ENCODE results near the gene PLCG2.
"Not testable (repeated sequence)": the region's sequence is repeated elsewhere in the genome, so short reads cannot be mapped to it uniquely, and the experiment has no call there.

The PLCG2 gene

DNA sequence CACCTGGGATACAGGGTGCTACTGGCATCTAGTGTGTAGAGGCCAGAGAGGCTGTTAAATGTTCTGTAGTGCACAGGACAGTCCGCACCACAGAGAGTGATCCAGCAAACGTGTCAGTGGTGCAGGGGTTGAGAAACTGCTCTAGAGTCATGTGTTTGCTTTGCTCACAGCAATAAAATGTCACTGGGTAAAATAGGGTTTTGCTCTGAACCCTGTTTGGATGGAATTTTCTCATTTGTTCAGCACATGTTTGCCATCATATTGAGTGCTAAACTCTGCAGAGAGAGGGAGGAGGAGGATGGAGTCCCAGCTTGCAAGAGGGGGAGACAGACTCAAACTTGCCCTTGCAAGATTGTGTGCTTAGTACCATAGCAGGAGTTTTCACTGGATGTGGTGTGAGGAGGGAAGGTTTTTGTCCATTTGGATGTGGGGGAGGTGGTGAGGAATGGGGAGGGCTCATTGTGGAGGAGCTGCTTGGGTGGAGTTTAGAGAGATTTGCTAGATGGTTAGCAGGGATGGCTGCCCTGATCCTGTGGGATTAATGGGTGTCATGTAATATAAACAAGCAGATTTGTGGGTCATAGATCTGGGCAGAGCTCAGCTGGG, 11.8 kb downstream of the PLCG2 start:
- DNase-seq: no peak

DNA sequence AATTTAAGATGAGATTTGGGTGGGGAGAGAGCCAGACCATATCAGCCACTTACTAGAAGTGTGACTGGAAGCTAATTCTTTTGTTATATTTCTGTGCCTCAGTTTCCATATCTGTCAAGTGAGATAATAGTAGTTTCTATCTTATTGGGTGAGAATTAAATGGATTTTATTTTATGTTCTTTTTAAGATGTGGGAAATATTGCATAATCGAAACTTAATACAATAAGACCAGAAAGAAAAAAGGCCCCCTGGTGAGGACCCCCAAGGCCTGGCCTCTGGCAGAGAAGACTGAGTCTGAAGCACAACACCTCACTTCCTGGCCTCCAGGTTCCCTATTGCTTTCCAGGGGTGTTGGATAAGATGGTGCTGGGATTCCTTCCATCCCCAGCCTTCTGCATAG, 13.7 kb downstream of the PLCG2 start:
- no peak for DNase-seq

DNA sequence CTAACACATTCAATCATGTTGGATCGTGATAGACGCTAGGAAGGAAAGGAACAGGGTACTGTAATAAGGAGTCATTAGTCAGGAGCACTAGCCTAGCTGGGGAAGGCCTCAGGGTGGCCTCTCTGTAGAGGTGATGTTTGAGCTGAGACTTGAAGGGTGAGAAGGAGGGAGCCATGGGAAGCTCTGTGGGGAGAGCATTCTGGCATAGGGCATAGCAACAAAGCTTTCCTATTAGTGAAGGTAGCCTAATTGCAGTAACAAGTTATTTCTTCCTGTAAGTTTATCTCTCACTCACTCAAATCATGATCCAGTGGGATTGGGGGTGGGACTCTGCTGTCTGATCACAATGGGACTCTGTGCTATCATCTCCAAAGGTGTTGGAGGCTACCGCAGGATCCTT, 16.1 kb downstream of the PLCG2 start:
- DNase-seq: no peak

DNA sequence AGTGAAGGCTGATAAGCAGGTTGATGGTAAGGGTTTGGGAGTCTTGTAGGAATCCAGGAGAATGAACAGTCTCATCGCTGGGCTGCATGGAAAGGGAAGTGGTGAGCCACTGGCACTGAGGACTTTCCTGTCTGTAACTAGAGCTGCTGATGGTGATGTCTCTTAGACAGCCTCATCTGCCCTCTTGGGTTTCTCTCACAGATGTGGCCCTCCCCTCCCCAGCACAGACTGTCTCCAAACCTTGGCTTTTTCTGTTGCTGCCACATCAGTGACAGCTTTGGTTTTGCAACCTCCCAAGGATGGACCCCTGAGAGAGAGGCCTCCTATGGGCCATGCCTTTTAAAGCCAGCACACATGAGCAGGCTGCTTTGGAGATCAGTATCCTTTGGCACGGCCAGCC, 16.9 kb downstream of the PLCG2 start:
- no peak for DNase-seq

DNA sequence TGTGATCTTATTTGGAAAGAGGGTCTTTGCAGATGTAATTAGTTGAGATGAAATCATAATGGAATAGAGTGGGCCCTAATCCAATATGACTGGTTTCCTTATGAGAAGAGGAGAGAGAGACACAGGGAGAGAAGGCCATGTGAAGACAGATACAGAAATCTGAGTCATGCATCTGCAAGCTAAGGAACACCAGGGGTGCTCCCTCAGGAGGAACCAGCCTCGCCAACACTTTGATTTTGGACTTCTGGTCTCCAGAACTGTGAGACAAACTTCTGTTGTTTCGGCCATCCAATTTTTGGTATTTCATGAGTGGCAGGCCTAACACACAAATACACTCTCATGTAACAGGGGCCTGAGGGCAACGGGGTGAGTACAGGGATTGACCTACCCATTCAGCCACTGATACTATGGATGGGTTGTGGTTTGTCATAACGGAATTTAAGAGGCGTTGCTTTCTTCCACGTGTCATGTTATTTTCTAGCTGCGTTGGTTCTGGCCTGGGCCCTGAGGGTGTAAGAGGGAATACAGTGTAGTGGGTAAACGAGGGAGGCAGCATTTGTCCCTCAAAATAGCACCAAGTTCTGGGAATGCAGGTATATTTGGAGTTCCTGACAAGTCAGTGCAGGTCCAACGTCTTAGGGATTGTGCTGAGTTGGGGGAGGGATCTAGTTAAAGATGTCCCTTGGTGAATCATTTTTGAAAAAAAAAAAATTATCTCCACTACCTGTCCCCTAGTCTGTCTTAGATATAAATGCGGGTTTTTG, 17.7 kb downstream of the PLCG2 start:
- no peak for DNase-seq

DNA sequence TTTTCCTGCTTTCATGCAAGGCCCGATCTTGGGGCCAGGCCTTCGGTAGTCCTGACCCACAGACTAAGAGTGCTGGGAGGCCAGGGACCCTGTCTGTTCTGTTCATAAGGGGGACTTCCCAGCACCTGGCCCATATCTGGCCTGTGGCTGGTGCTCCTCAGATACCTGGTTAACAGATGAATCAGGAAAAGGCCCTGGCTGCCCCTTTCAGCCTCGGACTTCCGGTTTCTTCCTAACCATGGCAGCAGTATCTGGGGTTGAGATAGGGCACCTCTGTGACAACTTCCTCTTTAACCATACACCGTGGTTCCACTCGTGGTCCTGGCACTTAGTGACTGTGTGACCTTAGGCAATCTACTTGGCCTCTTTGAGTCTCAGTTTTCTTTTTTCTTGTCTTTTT, 18.4 kb downstream of the PLCG2 start:
- DNase-seq: peak in 1 of 5 experiments; percentile 38

DNA sequence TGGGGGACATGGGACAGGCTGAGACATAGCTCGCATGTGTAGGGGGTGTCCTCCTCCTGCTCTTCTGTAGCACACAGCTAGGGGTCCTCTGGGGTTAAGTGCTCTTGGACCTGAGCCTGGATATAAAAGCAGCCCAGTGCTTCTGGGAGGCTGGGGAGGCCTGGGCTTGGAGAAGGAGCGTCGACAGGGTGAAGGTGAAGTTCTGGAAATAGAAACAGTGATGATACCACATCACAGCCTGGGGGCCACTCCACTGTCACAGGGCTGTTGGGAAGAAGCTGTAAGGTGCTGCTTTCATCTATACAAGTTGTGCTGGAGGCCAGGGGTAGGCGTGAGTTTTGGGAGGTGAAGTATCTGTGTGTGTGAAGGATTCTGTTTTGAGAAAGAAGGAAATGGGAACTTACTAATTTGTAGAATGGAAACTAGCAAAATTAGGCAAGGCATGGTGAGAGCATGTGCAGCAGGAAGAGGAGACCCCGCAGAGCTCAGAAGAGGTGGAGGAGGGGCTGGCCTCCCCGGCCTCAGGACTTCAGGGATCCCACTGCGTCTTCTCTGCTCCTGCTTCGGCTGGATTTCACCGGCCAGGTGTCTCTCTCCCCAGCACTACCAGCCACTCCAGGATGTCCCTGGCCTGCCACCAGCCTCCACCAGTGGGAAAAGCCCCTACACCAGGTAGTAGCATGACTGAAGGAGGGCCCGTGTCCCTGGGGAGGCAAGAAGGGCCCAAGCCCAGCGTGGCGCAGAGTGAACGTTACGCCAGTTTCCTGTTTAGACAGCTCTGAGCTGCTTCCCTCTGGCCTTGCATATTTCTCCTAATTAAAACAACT, 19.4 kb downstream of the PLCG2 start:
- DNase-seq: peak in 1 of 5 experiments; percentile 58

DNA sequence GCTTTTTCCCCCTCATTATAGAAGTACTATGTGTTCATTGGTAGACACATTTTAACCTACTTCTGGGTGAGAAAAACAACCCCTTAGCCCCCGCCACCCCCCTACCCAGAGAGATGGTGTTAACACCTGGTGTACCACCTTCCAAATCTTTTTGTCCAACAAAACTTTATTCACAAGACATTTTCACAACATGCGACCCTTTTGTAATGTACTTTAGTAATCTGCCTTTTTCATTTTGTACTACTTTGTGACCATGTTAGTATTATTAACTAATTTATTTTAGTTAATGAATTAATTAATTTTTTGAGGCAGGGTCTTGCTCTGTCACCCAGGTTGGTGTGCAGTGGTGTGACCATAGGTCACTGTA, 20.0 kb downstream of the PLCG2 start:
- no peak for DNase-seq

DNA sequence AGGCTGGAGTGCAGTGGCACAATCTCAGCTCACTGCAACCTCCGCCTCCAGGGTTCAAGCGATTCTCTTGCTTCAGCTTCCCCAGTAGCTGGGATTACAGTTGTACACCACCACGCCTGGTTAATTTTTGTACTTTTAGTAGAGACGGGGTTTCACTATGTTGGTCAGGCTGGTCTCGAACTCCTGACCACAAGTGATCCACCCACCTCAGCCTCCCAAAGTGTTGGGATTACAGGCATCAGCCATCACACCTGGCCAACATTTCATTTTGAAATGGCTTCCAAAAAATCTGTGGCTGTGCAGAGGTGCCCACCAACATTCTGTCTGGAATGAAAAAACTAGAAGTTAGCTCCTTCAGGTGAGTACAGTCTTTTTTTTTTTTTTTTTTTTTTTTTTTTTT, 22.6 kb downstream of the PLCG2 start:
- not testable (repeated sequence) for DNase-seq

DNA sequence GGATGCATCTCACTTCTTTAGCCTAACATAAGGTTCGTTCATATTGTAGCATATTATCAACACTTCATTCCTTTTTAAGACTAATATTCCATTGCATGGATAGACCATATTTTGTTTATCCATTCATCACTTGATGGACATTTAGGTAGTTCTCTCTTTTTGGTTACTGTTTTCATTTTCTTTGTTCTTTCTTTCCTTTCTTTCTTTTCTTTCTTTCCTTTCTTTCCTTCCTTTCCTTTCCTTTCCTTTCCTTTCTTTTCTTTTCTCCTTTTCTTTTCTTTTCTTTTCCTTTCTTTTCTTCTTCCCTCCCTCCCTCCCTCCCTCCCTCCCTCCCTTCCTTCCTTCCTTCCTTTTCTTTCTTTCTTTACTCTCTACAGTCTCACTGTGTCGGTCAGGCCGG, 24.2 kb downstream of the PLCG2 start:
- no peak for DNase-seq

DNA sequence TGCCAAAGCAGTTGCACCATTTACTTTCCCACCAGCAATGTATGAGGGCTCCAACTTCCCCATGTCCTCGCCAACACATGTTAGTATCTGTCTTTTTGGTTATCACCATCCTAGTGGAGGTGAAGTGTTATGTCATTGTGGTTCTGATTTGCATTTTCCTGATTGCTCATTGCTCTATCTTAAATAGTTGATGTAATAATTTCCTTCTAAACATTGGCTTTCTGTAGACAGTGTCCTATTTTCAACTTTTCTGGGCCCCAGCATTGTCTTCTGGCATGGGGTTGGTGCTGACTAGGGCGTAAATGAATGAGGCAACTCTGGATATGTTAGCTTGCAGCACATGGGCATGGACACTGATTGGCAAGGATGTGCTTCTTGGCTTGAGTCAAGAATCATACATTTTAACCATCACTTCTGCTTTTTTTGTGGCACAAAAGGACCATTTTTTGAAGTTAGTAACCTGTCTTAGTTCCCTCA, 25.1 kb downstream of the PLCG2 start:
- DNase-seq: no peak

DNA sequence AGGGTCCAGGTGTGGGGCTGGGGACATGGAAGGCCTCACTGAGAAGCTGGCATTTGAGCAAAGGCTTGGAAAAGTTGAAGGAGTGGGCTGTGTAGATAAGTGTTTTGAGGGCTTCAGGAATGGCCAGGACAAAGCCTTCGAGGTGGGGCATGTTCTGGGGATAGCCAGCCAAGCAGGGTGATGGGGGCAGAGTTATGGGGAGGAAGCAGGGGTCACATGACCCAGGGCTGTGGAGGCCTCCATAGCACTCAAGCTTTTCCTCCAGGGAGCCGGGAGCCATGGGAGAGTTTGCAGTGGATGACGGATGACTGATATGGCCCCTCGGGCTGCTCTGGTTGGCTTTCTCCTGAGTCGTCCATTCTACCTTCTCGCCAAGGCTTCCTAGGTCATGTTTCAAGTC, 27.6 kb downstream of the PLCG2 start:
- DNase-seq: no peak

DNA sequence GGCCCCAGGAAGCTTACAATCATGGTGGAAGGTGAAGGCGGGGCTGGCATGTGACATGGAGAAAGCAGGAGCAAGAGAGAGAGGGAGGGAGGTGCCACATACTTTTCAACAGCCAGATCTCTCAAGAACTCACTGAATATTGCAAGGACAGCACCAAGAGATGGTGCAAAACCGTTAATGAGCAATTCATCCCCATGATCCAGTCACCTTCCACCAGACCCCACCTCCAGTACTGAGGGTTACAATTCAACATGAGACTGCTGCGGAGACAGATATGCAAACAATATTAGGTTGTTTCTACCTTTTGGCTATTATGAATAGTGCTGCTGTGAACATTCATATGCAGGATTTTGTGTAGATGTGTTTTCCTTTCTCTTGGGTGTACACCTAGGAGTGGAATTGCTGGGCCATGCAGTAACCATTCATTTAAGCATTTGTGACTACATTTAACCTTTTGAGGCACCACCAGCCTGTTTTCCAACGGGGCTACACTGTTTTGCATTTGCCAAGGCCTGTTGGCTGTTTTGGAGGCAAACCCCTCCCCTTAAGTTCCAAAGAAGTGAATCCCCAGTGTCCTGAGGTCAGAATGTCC, 28.8 kb downstream of the PLCG2 start:
- no peak for DNase-seq

DNA sequence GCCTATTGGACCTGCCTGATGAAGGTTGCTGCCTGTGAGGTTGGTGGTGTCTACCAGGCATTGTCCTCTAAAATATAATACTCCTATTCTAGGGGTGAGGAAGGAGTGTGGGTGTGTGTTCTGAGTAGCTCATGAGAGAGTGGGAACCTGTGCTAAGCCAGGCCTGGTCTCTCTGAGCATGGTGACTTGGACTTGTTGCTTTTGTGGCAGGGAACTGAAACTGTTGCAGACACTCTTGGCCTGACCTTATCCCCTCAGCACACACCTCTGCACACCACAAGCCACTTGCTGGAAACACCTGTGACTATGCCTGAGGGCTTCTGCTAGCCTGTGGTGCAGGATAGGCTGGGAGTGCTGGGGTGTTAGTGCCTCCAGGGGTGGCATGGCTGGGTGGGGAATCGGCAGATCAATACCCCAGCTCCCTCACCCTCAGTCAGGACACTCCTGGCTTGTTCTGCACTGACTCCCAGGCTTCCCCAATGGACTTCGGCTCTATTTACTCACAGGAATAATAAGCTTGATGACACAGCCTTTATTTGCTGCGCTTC, 29.9 kb downstream of the PLCG2 start:
- peak in 2 of 5 experiments; percentile 19 to 60 for DNase-seq

DNA sequence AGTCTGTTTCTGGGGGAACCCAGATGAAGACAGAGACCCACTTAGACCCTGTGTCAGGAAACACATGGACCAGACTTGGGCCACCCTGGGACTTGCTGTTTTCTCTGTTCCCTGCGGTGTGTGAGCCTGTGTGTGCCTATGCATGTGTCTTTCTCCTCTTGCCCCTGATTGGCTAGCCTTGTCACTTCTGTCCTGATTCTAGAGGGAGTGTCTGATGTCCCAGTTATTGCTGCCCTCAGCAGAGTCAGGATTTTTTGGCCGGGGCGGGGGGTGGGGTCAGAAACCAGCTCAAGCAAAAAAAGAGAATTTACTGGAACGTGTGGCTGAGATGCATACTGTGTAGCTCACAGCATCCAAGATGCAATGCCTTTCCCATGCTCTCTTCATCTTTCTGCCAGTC, 30.5 kb downstream of the PLCG2 start:
- no peak for DNase-seq

DNA sequence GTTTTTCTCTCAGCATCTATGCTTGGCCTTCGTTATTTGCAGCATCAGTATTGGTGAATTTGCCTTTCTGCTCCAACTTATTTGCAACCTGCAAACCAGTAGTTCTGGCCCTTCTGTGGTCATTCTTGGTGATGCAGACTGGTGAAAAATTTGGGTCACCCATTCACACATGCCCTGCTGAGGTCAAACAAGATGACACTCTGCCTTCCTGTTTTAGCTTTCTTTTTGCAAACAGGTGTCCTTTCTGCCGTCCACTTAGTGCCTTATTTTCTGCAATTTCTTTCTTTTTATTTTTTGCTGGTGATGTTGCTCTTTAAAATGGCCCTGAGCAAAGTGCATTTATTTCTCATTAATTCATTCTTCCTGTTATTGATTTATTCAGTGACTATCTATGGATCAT, 31.3 kb downstream of the PLCG2 start:
- no peak for DNase-seq

DNA sequence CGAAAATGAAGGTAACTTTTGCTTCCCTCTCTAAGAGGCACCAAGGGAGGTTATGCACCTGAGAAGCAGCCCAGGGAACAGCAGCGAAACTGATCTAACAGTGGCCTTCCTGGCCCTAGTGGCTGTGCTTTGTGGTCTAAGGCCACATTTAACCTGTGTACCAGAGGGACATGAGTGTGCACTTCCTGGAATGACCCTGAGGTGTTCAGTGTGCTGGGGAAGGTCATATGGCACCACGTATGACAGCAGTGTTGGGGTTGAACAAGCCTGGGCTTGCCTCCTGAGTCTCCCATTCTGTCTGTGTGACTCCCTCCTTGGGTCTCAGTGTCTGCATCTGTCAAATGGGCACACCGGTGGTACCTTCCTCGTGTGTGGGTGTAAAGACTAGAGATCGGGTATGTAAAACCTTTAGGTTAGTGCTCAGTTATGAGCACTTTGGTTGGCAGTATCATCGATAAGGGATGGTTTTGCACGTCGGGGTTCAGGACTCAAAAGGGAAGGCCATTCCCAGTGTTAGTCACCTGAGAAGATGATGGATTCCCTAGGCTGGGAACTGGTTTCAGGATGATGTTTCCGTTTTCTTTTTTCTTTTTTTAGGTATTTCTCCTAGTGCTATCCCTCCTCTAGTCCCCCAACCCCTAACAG, 31.9 kb downstream of the PLCG2 start:
- DNase-seq: no peak

DNA sequence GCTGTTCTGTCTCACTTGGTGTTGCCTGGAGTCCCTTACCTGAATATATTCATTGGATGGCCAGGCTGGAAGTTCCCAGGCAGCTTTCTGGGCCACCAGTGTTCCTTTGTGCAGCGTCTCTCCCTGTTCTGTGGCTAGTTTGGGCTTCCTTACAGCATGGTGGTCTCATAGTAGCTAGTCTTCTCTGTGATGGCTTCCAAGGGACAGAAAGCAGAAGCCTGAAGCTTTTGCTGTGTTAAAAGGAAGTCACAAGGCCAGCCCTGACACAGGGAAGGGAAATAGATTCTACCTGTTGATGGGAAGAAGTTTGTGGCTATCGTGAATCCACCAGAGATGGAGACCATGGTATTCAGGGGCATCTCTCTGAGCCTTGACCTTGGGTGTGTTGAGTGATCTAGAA, 34.6 kb downstream of the PLCG2 start:
- no peak for DNase-seq

DNA sequence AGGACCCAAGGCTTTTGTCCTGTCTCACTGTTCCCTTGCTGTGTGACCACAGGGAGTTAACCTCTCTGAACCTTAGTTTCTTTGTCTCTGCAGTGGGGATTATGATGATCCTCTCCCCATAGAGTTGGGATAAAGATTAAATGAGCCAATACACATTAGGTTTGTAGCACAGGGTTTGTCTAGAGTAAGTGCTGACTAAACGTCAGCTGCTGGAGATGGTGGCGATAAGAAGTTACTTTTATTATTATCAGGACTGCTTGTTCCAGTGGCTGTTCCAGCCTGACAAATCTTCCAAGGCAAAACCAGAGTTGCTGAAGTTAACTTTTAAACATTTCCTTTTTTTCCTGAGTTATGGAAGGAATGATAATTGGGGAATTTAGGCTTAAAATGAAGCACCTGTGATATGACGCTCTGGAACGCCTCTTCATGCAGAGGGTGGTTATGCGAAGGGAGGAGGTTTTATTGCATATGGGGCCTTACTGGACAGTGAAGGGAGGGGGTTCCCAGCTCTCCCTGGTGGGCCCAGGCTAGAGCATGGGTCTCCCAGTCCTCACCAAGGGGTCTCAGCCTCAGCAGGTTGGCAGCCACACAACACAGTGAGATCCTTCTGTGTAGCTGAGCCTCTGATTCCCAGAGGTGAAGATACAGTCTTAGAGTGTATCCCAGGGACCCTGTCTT, 35.8 kb downstream of the PLCG2 start:
- DNase-seq: no peak

DNA sequence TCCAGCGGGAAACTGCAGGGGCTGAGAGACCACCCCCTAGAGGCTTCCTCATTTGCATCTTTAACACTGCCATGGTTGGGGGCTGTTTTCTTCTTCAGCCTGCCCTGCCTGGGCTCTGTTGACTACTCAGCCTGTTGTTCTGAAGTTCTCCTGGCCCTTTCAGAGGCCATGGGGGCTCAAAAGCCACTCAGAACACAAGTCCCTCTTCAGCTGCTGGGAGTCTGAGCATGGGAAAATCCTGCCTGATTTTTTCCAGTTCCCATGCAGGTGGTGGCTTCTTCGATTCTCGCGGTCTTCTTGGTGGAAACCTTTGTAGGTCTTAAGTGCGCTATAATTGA, 36.3 kb downstream of the PLCG2 start:
- no peak for DNase-seq

DNA sequence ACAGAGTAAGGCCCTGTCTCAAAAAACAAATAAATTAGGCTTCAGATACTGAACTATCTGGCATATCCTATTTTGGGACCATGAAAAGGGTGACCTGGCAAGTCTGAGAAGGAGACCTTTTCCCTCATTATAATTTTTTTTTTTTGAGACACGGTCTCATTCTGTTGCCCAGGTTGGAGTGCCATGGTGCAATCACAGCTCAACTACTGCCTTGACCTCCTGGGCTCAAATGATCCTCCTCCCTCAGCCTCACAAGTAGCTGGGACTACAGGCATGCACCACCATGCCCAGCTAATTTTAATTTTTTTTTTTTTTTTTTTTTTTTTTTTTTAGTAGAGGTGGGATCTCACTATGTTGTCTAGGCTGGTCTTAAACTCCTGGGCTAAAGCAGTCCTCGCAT, 37.3 kb downstream of the PLCG2 start:
- DNase-seq: no peak

DNA sequence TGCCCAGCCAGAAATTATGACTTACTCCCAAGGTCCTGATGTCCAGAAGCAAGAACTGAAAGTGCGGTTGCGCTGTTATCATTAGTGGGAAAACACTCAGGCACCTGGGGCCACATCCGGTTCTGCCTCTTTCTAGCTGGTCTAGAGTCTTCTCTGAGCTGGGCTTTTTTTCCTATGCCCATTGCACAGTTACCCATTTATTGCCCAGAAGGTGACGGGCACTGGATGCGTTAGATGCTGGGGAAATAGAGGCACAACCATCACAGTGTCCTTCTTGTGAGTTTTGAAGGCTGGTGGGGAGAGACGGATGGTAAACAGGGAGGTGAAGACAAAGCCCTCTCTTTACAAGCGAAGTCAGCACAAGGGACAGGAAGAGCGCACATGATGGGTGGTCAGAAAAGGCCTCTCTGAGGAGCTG, 37.7 kb downstream of the PLCG2 start:
- no peak for DNase-seq

All from T-helper 2 cell (primary cell).